Osteoblast (primary cell): Measurements from ENCODE around the gene KLC1. TPM values are rescaled to one million over a fixed set of nuclear protein-coding genes. Genes with fewer than 3 reads are reported as not detected.

Experiments used
- DNase-seq: peaks from one replicate; pipeline ENCODE4 v3.0.0; 2011; ENCODE audit warnings: low spot score, mixed read lengths; ENCODE audit not compliant: insufficient read length; ENCODE audit errors: missing footprints
- H2AFZ ChIP-seq: 2 replicates; pipeline ENCODE4 v1.6.0; 2011; ENCODE audit warnings: mild to moderate bottlenecking, low read length
- H3K27ac ChIP-seq: 2 replicates; pipeline ENCODE4 v1.5.1; 2011; ENCODE audit warnings: mild to moderate bottlenecking, low read depth, low read length, moderate library complexity
- H3K27me3 ChIP-seq: 2 replicates; pipeline ENCODE4 v1.6.0; 2012; ENCODE audit warnings: mild to moderate bottlenecking, control low read depth, inconsistent platforms, low read length, moderate library complexity; ENCODE audit not compliant: insufficient read depth
- H3K36me3 ChIP-seq: 2 replicates; pipeline ENCODE4 v1.5.1; 2011; ENCODE audit warnings: mild to moderate bottlenecking, low read length, control low read depth, moderate library complexity; ENCODE audit not compliant: insufficient read depth
- H3K4me1 ChIP-seq: 2 replicates; pipeline ENCODE4 v1.5.1; 2011; ENCODE audit warnings: mild to moderate bottlenecking, low read length, control low read depth, moderate library complexity; ENCODE audit not compliant: insufficient read depth
- H3K4me2 ChIP-seq: 2 replicates; pipeline ENCODE4 v1.6.0; 2011; ENCODE audit warnings: mild to moderate bottlenecking, low read length; ENCODE audit not compliant: insufficient read depth
- H3K4me3 ChIP-seq: fragments of 200-600 bp; sonication (generic); 3 replicates; pipeline ENCODE4 v1.5.1; 2012; ENCODE audit warnings: mild to moderate bottlenecking, low read length, inconsistent platforms; ENCODE audit not compliant: insufficient read depth
- H3K79me2 ChIP-seq: 2 replicates; pipeline ENCODE4 v1.6.0; 2012; ENCODE audit warnings: mild to moderate bottlenecking, low read length, control low read depth, inconsistent platforms; ENCODE audit not compliant: insufficient read depth
- H3K9me3 ChIP-seq: 2 replicates; pipeline ENCODE4 v1.5.1; 2011; ENCODE audit warnings: low read depth, low read length, control low read depth
- H4K20me1 ChIP-seq: 2 replicates; pipeline ENCODE4 v1.6.0; 2012; ENCODE audit warnings: mild to moderate bottlenecking, low read length, control low read depth; ENCODE audit not compliant: insufficient read depth
- CTCF ChIP-seq: IDR thresholded peaks from 2 replicates; pipeline ENCODE4 v1.5.1; 2011; ENCODE audit warnings: mild to moderate bottlenecking, low read depth, low read length, moderate library complexity; ENCODE audit errors: extremely low read depth
- total RNA-seq: library from RNA; depleted of rRNA; stranded (reverse); fragments of >200 nt; gene quantifications from 2 replicates; pipeline ENCODE4 v1.2.3, GENCODE V29; 2012

Gene KLC1
- total RNA-seq, 1 donor = 205 TPM

- H3K4me3 ChIP-seq = no peak overlapping the region
These were observed 99.7 kb downstream of the KLC1 start for GRCh38 chr14:103728721-103729120.

GRCh38 chr14:103729496-103730448 lies 100.8 kb downstream of the KLC1 start:
- Histone ChIP-seq H4K20me1 (peaks cover 3% of the 10 kb centered on the region), H3K36me3 (peaks cover 30% of the 10 kb centered on the region), H3K9me3 (no peaks in the 10 kb centered on the region)

More at GRCh38 chr14:103728721-103729120, 99.7 kb downstream of the KLC1 start:
- no peak for TF ChIP-seq CTCF
- no peaks in the 10 kb centered on the region for H3K4me1 ChIP-seq
- H3K27me3 ChIP-seq = no peaks in the 10 kb centered on the region
- peak; percentile 88 for DNase-seq
- no peak overlapping the region for H2AFZ ChIP-seq
- no peak overlapping the region for H3K4me2 ChIP-seq
- H3K27ac ChIP-seq = no peak overlapping the region
- H3K9me3 ChIP-seq = no peaks in the 10 kb centered on the region
- H3K79me2 ChIP-seq = peaks cover 44% of the 10 kb centered on the region
- H4K20me1 ChIP-seq = peaks cover 14% of the 10 kb centered on the region
- peaks cover 28% of the 10 kb centered on the region for H3K36me3 ChIP-seq

GRCh38 chr14:103730490-103731035 lies 101.6 kb downstream of the KLC1 start:
- no peaks in the 10 kb centered on the region for H3K4me1 ChIP-seq
- no peak overlapping the region for H3K27ac ChIP-seq
- no peaks in the 10 kb centered on the region for H3K9me3 ChIP-seq
- DNase-seq = peak; percentile 83
- H3K79me2 ChIP-seq = peaks cover 26% of the 10 kb centered on the region
- H3K4me3 ChIP-seq = no peak overlapping the region
- peaks cover 30% of the 10 kb centered on the region for H3K36me3 ChIP-seq
- TF ChIP-seq CTCF = no peak
- H4K20me1 ChIP-seq = peaks cover 3% of the 10 kb centered on the region
- H2AFZ ChIP-seq = no peak overlapping the region
- H3K27me3 ChIP-seq = no peaks in the 10 kb centered on the region
- H3K4me2 ChIP-seq = no peak overlapping the region

More at GRCh38 chr14:103729496-103730448, 100.8 kb downstream of the KLC1 start:
- H3K4me2 ChIP-seq = no peak overlapping the region
- H3K27me3 ChIP-seq = no peaks in the 10 kb centered on the region
- no peak overlapping the region for H3K4me3 ChIP-seq
- H3K4me1 ChIP-seq = no peaks in the 10 kb centered on the region
- TF ChIP-seq CTCF = no peak
- H3K79me2 ChIP-seq = peaks cover 34% of the 10 kb centered on the region
- no peak overlapping the region for H3K27ac ChIP-seq
- peak; percentile 77 for DNase-seq
- H2AFZ ChIP-seq = no peak overlapping the region

- H2AFZ ChIP-seq = no peak overlapping the region
- H3K27ac ChIP-seq = no peak overlapping the region
- no peak overlapping the region for H3K4me2 ChIP-seq
- peaks cover 3% of the 10 kb centered on the region for H4K20me1 ChIP-seq
- peaks cover 27% of the 10 kb centered on the region for H3K36me3 ChIP-seq
- H3K4me1 ChIP-seq = no peaks in the 10 kb centered on the region
- DNase-seq = peak; percentile 79
- no peaks in the 10 kb centered on the region for H3K9me3 ChIP-seq
- no peak overlapping the region for H3K4me3 ChIP-seq
- peaks cover 16% of the 10 kb centered on the region for H3K79me2 ChIP-seq
- no peaks in the 10 kb centered on the region for H3K27me3 ChIP-seq
- no peak for TF ChIP-seq CTCF
These were observed 102.5 kb downstream of the KLC1 start for GRCh38 chr14:103731481-103731880.
